ENCODE data around the gene SCRN1. TPM values are rescaled to one million over a fixed set of nuclear protein-coding genes. Genes with fewer than 3 reads are reported as not detected.
A peak's percentile ranks its signal among the peaks of the same experiment; 100 is the strongest.

SCRN1 gene
- total RNA-seq, 4 donors from 2014 or later = 63.6 to 105 (median 83.8) TPM

GRCh38 chr7:30032310-30033125, 42.9 kb upstream of the SCRN1 start:
- TF ChIP-seq POLR2AphosphoS5 (IDR thresholded peaks at IDR 0.05) (no peak), POLR2A (IDR thresholded peaks at IDR 0.05; ENCODE audit: low read depth) (no peak), EP300 (IDR thresholded peaks at IDR 0.05) (no peak)
- TF ChIP-seq, protein P1, sequence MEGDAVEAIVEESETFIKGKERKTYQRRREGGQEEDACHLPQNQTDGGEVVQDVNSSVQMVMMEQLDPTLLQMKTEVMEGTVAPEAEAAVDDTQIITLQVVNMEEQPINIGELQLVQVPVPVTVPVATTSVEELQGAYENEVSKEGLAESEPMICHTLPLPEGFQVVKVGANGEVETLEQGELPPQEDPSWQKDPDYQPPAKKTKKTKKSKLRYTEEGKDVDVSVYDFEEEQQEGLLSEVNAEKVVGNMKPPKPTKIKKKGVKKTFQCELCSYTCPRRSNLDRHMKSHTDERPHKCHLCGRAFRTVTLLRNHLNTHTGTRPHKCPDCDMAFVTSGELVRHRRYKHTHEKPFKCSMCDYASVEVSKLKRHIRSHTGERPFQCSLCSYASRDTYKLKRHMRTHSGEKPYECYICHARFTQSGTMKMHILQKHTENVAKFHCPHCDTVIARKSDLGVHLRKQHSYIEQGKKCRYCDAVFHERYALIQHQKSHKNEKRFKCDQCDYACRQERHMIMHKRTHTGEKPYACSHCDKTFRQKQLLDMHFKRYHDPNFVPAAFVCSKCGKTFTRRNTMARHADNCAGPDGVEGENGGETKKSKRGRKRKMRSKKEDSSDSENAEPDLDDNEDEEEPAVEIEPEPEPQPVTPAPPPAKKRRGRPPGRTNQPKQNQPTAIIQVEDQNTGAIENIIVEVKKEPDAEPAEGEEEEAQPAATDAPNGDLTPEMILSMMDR (IDR thresholded peaks at IDR 0.05) = no peak

DNA sequence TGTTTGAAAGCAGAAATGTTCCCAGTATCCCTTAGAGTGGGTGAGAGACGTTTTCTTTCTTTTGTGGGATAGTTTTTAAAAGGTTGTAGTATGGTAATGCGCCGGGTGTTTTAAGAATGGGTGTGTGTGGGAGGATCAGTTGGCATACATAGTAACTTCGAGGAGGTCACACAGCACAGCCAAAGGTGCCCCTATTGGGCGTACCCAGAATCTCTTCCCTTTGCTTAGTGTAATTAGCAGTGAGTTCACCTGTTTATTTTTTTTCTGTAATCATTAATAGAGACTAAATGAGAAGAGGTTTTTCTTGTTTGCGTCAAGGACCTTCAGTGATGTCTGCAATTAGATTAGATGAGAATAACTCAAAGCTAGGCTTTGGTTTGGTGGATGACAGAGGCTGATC, 40.1 kb upstream of the SCRN1 start:
- peaks cover 45 to 58% (median 48%) of the 10 kb centered on the region in 4 donors for H3K4me1 ChIP-seq
- 27% methylated on average over 6 of the region's 6 CpGs for WGBS
- H3K4me3 ChIP-seq = peak overlapping the region; percentile 75 to 95 (median 81)
- TF ChIP-seq POLR2A (IDR thresholded peaks at IDR 0.05; ENCODE audit: low read depth) (no peak), EP300 (IDR thresholded peaks at IDR 0.05) (no peak), POLR2AphosphoS5 (IDR thresholded peaks at IDR 0.05) (no peak)
- TF ChIP-seq, protein P1 (IDR thresholded peaks at IDR 0.05) = no peak
- DNase-seq (ENCODE audit: extremely low spot score) = no peak
- peak overlapping the region; percentile 88 to 94 (median 92) for H3K27ac ChIP-seq (replicated peaks in 1 of 4)
- H3K27me3 ChIP-seq = no peaks in the 10 kb centered on the region
- intact Hi-C loops (cut with DNase I) = loop anchor here (5.0 kb wide), 2 partner anchors 42 to 108 kb away; partner anchors contain the start of gene SCRN1
- no peaks in the 10 kb centered on the region for H3K9me3 ChIP-seq
- H3K36me3 ChIP-seq = no peaks in the 10 kb centered on the region

More at GRCh38 chr7:30032310-30033125, 42.9 kb upstream of the SCRN1 start:
- Histone ChIP-seq H3K27me3 (no peaks in the 10 kb centered on the region), H3K4me3 (no peak overlapping the region), H3K36me3 (no peaks in the 10 kb centered on the region), H3K9me3 (no peaks in the 10 kb centered on the region), H3K27ac (replicated peaks in 1 of 4) (no peak overlapping the region), H3K4me1 (peaks cover 29 to 41% (median 31%) of the 10 kb centered on the region in 4 donors)
- no peak for DNase-seq (ENCODE audit: extremely low spot score)
- intact Hi-C loops (cut with DNase I) = no loop called here
- WGBS = 44% methylated on average over 4 of the region's 4 CpGs

- DNase-seq (ENCODE audit: extremely low spot score) = no peak
- intact Hi-C loops (cut with DNase I) = loop anchor here (5.0 kb wide), 2 partner anchors 42 to 108 kb away; partner anchors contain the start of gene SCRN1
Observed at GRCh38 chr7:30028749-30029635, 39.4 kb upstream of the SCRN1 start.

DNA sequence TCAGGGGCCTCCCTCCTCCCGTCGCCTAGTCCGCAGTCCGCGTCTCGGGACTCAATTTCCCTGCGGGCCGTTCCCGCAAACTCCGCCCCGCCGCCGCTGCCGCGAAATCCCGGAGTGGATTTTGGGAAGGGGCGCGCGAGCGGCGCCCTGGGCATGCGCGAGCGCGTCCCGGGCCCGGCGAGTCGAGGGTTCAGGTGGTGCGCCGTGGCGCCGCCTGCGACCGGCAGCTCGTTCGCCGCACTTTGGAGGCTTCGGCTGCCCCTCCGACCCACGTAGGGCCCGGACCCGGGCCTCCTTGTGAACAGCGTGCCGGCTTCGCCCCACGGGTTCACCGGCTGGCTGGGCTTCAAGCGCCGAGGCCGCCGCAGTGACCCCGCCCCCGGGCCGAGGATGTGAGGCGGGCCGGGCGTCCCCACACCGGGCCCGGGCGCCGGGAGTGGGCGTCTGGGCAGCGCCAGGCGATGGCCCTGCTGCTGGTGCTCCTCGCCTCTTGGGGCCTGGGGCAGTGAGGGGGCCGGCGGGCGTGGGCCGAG, 38.7 kb upstream of the SCRN1 start, which contains the start of gene PLEKHA8:
PLEKHA8 (plus strand) TSS at position 197 of the 533 bp plus-strand sequence. CDS start 351 bp downstream, outside the sequence.
- Histone ChIP-seq H3K36me3 (no peaks in the 10 kb centered on the region), H3K9me3 (no peaks in the 10 kb centered on the region), H3K27ac (replicated peaks in 1 of 4) (peak within 1 kb of the TSS; percentile 88 to 94 (median 92)), H3K4me3 (peak within 1 kb of the TSS; percentile 75 to 95 (median 81)), H3K4me1 (peaks cover 48 to 72% (median 56%) of the 10 kb centered on the region in 4 donors), H3K27me3 (no peaks in the 10 kb centered on the region)
- peak; percentile 94 for DNase-seq (ENCODE audit: extremely low spot score)
- intact Hi-C loops (cut with DNase I) = loop anchor here (5.0 kb wide), 2 partner anchors 41 to 109 kb away; partner anchors contain the start of gene SCRN1
- TF ChIP-seq POLR2AphosphoS5 (IDR thresholded peaks at IDR 0.05) (peak; percentile 80 to 90), POLR2A (IDR thresholded peaks at IDR 0.05; ENCODE audit: low read depth) (peak; percentile 36)
- TF ChIP-seq, protein P1 (IDR thresholded peaks at IDR 0.05) = no peak
- 0% methylated on average over 17 of the region's 70 CpGs for WGBS

More at GRCh38 chr7:30028749-30029635, 39.4 kb upstream of the SCRN1 start:
- Histone ChIP-seq H3K27me3 (no peaks in the 10 kb centered on the region), H3K27ac (replicated peaks in 1 of 4) (peak overlapping the region; percentile 88 to 94 (median 92)), H3K36me3 (no peaks in the 10 kb centered on the region), H3K9me3 (no peaks in the 10 kb centered on the region), H3K4me3 (peak overlapping the region; percentile 75 to 95 (median 81)), H3K4me1 (peaks cover 48 to 65% (median 55%) of the 10 kb centered on the region in 4 donors)
- under 1% methylated on average over 34 of the region's 42 CpGs for WGBS
- TF ChIP-seq, protein P1 (IDR thresholded peaks at IDR 0.05) = peak in 1 of 3 experiments; percentile 25
- no peak for TF ChIP-seq POLR2AphosphoS5 (IDR thresholded peaks at IDR 0.05)
